SKM-1 treated with dmso at 0.1 percent for 144 hours (cell line): ENCODE results near the gene CD163L1.
"Not testable (repeated sequence)": the region's sequence is repeated elsewhere in the genome, so short reads cannot be mapped to it uniquely, and the experiment has no call there.

Experiments used
- DNase-seq: peaks from one replicate; lab custom pipeline; 2025; ENCODE audit not compliant: unreplicated experiment; lab: John Stamatoyannopoulos, UW

The CD163L1 gene

DNA sequence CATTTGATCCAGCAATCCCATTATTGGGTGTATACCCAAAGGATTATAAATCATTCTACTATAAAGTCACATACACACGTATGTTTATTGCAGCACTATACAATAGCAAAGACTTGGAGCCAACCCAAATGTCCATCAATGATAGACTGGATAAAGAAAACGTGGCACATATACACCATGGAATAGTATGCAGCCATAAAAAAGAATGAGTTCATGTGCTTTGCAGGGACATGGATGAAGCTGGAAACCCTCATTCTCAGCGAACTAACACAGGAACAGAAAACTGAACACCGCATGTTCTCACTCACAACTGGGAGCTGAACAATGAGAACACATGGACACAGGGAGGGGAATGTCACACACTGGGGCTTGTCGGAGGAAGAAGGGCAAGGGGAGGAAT, 106.2 kb downstream of the CD163L1 start:
- not testable (repeated sequence) for DNase-seq

DNA sequence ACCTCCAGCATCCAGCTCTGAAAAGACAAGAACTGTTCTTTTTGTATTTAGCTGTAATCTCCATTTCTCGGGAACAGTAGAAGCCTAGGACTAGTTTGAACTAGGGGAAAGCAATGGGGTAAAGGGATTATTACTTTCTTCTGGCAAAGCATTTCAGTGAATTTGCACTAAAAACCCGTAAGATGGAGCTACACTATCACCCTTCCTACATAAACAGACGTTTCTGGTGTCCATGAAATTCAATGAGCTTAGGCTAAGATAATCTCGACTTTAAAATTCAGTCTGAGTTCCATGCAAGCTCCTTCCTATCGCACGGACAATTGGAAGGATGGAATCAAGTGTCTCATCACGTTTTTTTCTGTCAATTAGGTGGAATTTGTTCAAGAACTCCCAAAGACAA, 116.0 kb downstream of the CD163L1 start:
- no peak for DNase-seq

- no peak for DNase-seq
Measured at GRCh38 chr12:7324176-7324575, 119.8 kb downstream of the CD163L1 start.

DNA sequence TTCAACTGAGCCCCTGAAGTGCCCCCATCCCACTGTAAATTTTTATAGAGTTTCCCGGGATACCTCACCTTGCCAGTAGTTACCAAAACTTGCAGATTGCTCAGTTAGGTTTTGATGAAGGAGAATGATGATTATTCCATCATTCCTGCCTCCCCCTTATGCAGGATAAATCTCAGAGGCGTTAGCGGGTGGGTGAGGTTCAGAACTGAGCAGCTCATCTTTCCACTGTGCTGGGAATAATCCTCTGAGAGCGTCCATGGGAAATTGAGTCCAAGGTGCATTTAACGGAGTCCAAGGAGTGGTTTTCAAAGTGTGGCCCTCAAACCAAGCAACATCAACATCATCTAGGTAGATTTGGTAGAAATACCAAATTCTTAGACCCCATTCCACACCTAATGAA, 121.4 kb downstream of the CD163L1 start:
- no peak for DNase-seq

DNA sequence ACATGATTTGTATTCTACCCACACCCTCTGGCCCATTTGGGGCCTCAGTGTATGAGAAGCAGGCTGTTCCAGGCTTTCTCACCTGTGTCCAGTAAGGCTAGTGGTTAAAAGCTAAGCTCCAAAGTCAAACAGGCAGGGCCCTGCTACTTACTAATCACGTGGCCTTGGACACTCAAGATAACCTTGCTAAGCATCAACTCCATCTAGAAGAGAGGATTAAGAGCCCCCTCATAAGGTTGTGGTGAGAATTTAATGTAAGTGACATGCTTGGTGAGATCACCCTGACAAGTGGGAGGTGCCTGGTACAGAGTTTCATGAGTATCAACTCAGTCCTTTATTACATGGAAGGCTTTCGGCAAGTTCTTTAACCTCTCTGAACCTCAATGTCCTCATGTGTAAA, 122.3 kb downstream of the CD163L1 start:
- no peak for DNase-seq

DNA sequence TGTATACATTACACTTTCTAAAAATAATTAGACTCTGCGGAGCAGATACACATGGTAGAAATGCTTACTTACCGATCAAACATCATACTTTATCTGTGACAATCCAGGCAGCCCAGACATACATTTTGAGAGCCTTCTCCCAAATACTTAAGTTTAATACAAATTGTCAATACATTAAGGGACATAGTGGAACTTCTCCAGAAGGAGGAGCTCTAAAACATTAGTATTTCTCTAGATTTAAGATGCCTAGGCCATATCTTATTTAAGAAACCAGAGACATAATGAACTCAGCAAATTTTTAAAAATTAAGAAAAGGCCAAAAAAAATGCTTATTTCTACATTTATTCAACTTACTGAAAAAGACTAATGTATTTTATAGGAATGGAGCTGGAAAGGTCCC, 124.0 kb downstream of the CD163L1 start:
- no peak for DNase-seq

GRCh38 chr12:7310070-7310469, 133.9 kb downstream of the CD163L1 start:
- DNase-seq: no peak
